ENCODE data around the gene MS4A13. TPM values are rescaled to one million over a fixed set of nuclear protein-coding genes. Genes with fewer than 3 reads are reported as not detected.

The MS4A13 gene
- total RNA-seq (2022), result not detected in 2 replicates
- percentile 6 among the genes with signal in this experiment for Bru-seq, nascent RNA
- BruChase-seq, experiment 1, labeled RNA remaining after a 6-hour chase, result percentile 4 among the genes with signal in this experiment
- percentile 6 among the genes with signal in this experiment for BruChase-seq, experiment 2, labeled RNA remaining after a 2-hour chase
- long read RNA-seq, result 0 reads

GRCh38 chr11:60515144-60515855 lies at the start of gene MS4A13:
MS4A13 (plus strand) TSS chr11:60515392; CDS start chr11:60518084, 2,692 bp downstream.
- no peak for DNase-seq (ENCODE audit: unreplicated experiment)
- Mint-ChIP-seq H3K27ac (ENCODE audit: low read depth, unreplicated experiment) (no peak within 1 kb of the TSS), H3K36me3 (ENCODE audit: insufficient read depth, unreplicated experiment) (no peaks in the 10 kb centered on the region), H3K9me3 (ENCODE audit: unreplicated experiment) (peaks cover 18% of the 10 kb centered on the region), H3K4me1 (ENCODE audit: insufficient read depth, unreplicated experiment) (no peaks in the 10 kb centered on the region), H3K4me3 (ENCODE audit: unreplicated experiment) (no peak within 1 kb of the TSS), H3K27me3 (ENCODE audit: insufficient read depth, unreplicated experiment) (no peaks in the 10 kb centered on the region)
- ChIA-PET POLR2A (no interaction called here), CTCF (no interaction called here)
- no TSS peak for BruUV-seq (replicated peaks)
- no peak for TF ChIP-seq CTCF (IDR thresholded peaks at IDR 0.05; ENCODE audit: unreplicated experiment)
- intact Hi-C loops (cut with micrococcal nuclease), result no loop called here

DNA sequence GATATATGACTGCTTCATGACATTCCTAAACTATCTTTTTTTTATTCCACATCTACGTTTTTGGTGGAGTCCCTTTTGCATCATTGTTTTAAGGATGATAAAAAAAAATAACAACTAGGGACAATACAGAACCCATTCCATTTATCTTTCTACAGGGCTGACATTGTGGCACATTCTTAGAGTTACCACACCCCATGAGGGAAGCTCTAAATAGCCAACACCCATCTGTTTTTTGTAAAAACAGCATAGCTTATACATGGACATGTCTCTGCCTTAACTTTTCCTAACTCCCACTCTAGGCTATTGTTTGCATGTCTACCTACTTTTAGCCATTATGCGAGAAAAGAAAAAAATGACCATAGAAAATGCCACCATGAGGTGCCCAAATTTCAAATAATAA lies 46.4 kb upstream of the MS4A13 start:
- no peak for DNase-seq (ENCODE audit: unreplicated experiment)
- Mint-ChIP-seq H3K4me1 (ENCODE audit: insufficient read depth, unreplicated experiment) (no peaks in the 10 kb centered on the region), H3K27ac (ENCODE audit: low read depth, unreplicated experiment) (no peak overlapping the region), H3K27me3 (ENCODE audit: insufficient read depth, unreplicated experiment) (peaks cover 22% of the 10 kb centered on the region), H3K4me3 (ENCODE audit: unreplicated experiment) (no peak overlapping the region), H3K9me3 (ENCODE audit: unreplicated experiment) (no peaks in the 10 kb centered on the region), H3K36me3 (ENCODE audit: insufficient read depth, unreplicated experiment) (no peaks in the 10 kb centered on the region)
- BruUV-seq (replicated peaks), result no TSS peak
- no peak for TF ChIP-seq CTCF (IDR thresholded peaks at IDR 0.05; ENCODE audit: unreplicated experiment)
- POLR2A ChIA-PET, result no interaction called here
- CTCF ChIA-PET, result interaction anchor here (0.6 to 0.9 kb wide), 3 partner anchors 44 to 140 kb away, joined by 3 to 4 read pairs (median 3); no protein-coding TSS in a partner anchor
- intact Hi-C loops (cut with micrococcal nuclease), result no loop called here

DNA sequence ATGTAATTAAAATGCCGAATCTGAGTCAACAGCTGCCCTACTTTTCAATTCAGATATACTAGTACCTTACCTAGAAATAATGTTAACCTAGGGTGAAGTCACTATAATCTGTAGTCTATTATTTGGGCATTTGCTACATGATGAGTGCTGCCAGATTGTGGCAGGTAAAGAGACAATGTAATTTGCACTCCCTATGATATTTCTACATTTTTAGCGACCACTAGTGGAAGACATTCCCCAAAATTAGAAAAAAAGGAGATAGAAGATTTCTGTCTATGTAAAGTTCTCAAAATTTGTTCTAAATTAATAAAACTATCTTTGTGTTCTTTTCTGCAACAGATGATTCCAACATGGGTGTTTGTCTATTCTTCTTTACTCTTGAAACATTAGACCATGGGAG lies 45.5 kb upstream of the MS4A13 start:
- no TSS peak for BruUV-seq (replicated peaks)
- H3K27me3 Mint-ChIP-seq (ENCODE audit: insufficient read depth, unreplicated experiment), result peaks cover 22% of the 10 kb centered on the region
- ChIA-PET CTCF (no interaction called here), POLR2A (no interaction called here)
- no peaks in the 10 kb centered on the region for H3K4me1 Mint-ChIP-seq (ENCODE audit: insufficient read depth, unreplicated experiment)
- H3K36me3 Mint-ChIP-seq (ENCODE audit: insufficient read depth, unreplicated experiment), result no peaks in the 10 kb centered on the region
- no peaks in the 10 kb centered on the region for H3K9me3 Mint-ChIP-seq (ENCODE audit: unreplicated experiment)
- no peak for TF ChIP-seq CTCF (IDR thresholded peaks at IDR 0.05; ENCODE audit: unreplicated experiment)
- no peak overlapping the region for H3K27ac Mint-ChIP-seq (ENCODE audit: low read depth, unreplicated experiment)
- DNase-seq (ENCODE audit: unreplicated experiment), result peak; percentile 4
- H3K4me3 Mint-ChIP-seq (ENCODE audit: unreplicated experiment), result no peak overlapping the region
- intact Hi-C loops (cut with micrococcal nuclease), result no loop called here

- intact Hi-C loops (cut with micrococcal nuclease), result no loop called here
- no peaks in the 10 kb centered on the region for H3K36me3 Mint-ChIP-seq (ENCODE audit: insufficient read depth, unreplicated experiment)
- H3K9me3 Mint-ChIP-seq (ENCODE audit: unreplicated experiment), result no peaks in the 10 kb centered on the region
- no peak for TF ChIP-seq CTCF (IDR thresholded peaks at IDR 0.05; ENCODE audit: unreplicated experiment)
- H3K27me3 Mint-ChIP-seq (ENCODE audit: insufficient read depth, unreplicated experiment), result peaks cover 28% of the 10 kb centered on the region
- H3K27ac Mint-ChIP-seq (ENCODE audit: low read depth, unreplicated experiment), result no peak overlapping the region
- CTCF ChIA-PET, result interaction anchor here (0.6 kb wide), 1 partner anchor 79 kb away, joined by 4 read pairs; no protein-coding TSS in a partner anchor
- POLR2A ChIA-PET, result no interaction called here
- no TSS peak for BruUV-seq (replicated peaks)
- no peak for DNase-seq (ENCODE audit: unreplicated experiment)
- H3K4me1 Mint-ChIP-seq (ENCODE audit: insufficient read depth, unreplicated experiment), result no peaks in the 10 kb centered on the region
- no peak overlapping the region for H3K4me3 Mint-ChIP-seq (ENCODE audit: unreplicated experiment)
These were observed 38.2 kb upstream of the MS4A13 start for GRCh38 chr11:60477035-60477445.
